Osteocyte (in vitro differentiated cells): ENCODE results near the gene FAM204A. TPM values are rescaled to one million over a fixed set of nuclear protein-coding genes. Genes with fewer than 3 reads are reported as not detected.

Source experiments
- DNase-seq: peaks from one replicate; pipeline ENCODE4 v3.0.0; 2021; ENCODE audit warnings: mixed read lengths; ENCODE audit not compliant: unreplicated experiment; ENCODE audit errors: extremely low spot score
- H3K27ac Mint-ChIP-seq: one replicate; pipeline ENCODE4 v1.8.0; 2021; ENCODE audit warnings: mild to moderate bottlenecking, mixed read lengths; ENCODE audit not compliant: unreplicated experiment
- H3K27me3 Mint-ChIP-seq: one replicate; pipeline ENCODE4 v1.8.0; 2021; ENCODE audit warnings: mixed read lengths; ENCODE audit not compliant: unreplicated experiment
- H3K36me3 Mint-ChIP-seq: one replicate; pipeline ENCODE4 v1.8.0; 2021; ENCODE audit warnings: mixed read lengths; ENCODE audit not compliant: unreplicated experiment
- H3K4me1 Mint-ChIP-seq: one replicate; pipeline ENCODE4 v1.8.0; 2021; ENCODE audit warnings: mixed read lengths; ENCODE audit not compliant: unreplicated experiment
- H3K4me3 Mint-ChIP-seq: one replicate; pipeline ENCODE4 v1.8.0; 2021; ENCODE audit warnings: mild to moderate bottlenecking, moderate library complexity, mixed read lengths; ENCODE audit not compliant: unreplicated experiment
- H3K9me3 Mint-ChIP-seq: one replicate; pipeline ENCODE4 v1.8.0; 2021; ENCODE audit warnings: mixed read lengths; ENCODE audit not compliant: unreplicated experiment
- CTCF ChIP-seq: fragments of 200-600 bp; sonication (generic); IDR thresholded peaks from 2 replicates; pipeline ENCODE4 v1.5.0; 2021; ENCODE audit warnings: antibody characterized with exemption, mild to moderate bottlenecking, moderate library complexity
- total RNA-seq: library from RNA; stranded (reverse); gene quantifications from 2 replicates; pipeline ENCODE4 v1.2.1, GENCODE V29; 2021

Gene FAM204A
- total RNA-seq, 1 donor from 2014 or later, result 66.6 TPM

- no peak for TF ChIP-seq CTCF
- no peaks in the 10 kb centered on the region for H3K27me3 Mint-ChIP-seq
- DNase-seq, result no peak
- H3K4me3 Mint-ChIP-seq, result no peak overlapping the region
- no peak overlapping the region for H3K27ac Mint-ChIP-seq
- peaks cover 16% of the 10 kb centered on the region for H3K4me1 Mint-ChIP-seq
- peaks cover 7% of the 10 kb centered on the region for H3K9me3 Mint-ChIP-seq
- H3K36me3 Mint-ChIP-seq, result no peaks in the 10 kb centered on the region
Observed at GRCh38 chr10:118370499-118370898, 28.4 kb upstream of the FAM204A start.

GRCh38 chr10:118369641-118370205 lies 27.6 kb upstream of the FAM204A start:
- DNase-seq, result no peak
- H3K36me3 Mint-ChIP-seq, result no peaks in the 10 kb centered on the region
- no peak overlapping the region for H3K27ac Mint-ChIP-seq
- H3K4me3 Mint-ChIP-seq, result no peak overlapping the region
- no peaks in the 10 kb centered on the region for H3K27me3 Mint-ChIP-seq
- TF ChIP-seq CTCF, result no peak
- peaks cover 16% of the 10 kb centered on the region for H3K4me1 Mint-ChIP-seq
- H3K9me3 Mint-ChIP-seq, result peaks cover 14% of the 10 kb centered on the region

- Mint-ChIP-seq H3K4me3 (no peak overlapping the region), H3K27me3 (peaks cover 4% of the 10 kb centered on the region), H3K27ac (no peak overlapping the region), H3K36me3 (no peaks in the 10 kb centered on the region), H3K4me1 (no peaks in the 10 kb centered on the region), H3K9me3 (peaks cover 14% of the 10 kb centered on the region)
- TF ChIP-seq CTCF, result no peak
- DNase-seq, result no peak
Observed at GRCh38 chr10:118365702-118366101, 23.6 kb upstream of the FAM204A start.

- Mint-ChIP-seq H3K27me3 (peaks cover 11% of the 10 kb centered on the region), H3K27ac (no peak overlapping the region), H3K4me1 (no peaks in the 10 kb centered on the region), H3K36me3 (no peaks in the 10 kb centered on the region), H3K4me3 (no peak overlapping the region), H3K9me3 (peaks cover 14% of the 10 kb centered on the region)
- no peak for DNase-seq
- no peak for TF ChIP-seq CTCF
Observed at GRCh38 chr10:118362103-118362502, 20.0 kb upstream of the FAM204A start.

- H3K27me3 Mint-ChIP-seq, result peaks cover 38% of the 10 kb centered on the region
- TF ChIP-seq CTCF, result no peak
- no peak overlapping the region for H3K27ac Mint-ChIP-seq
- no peak for DNase-seq
- no peaks in the 10 kb centered on the region for H3K9me3 Mint-ChIP-seq
- H3K4me3 Mint-ChIP-seq, result no peak overlapping the region
- no peaks in the 10 kb centered on the region for H3K4me1 Mint-ChIP-seq
- H3K36me3 Mint-ChIP-seq, result no peaks in the 10 kb centered on the region
Observed at GRCh38 chr10:118358327-118358726, 16.2 kb upstream of the FAM204A start.
